Measurements from ENCODE around the gene SLC37A1.

Gene SLC37A1

DNA sequence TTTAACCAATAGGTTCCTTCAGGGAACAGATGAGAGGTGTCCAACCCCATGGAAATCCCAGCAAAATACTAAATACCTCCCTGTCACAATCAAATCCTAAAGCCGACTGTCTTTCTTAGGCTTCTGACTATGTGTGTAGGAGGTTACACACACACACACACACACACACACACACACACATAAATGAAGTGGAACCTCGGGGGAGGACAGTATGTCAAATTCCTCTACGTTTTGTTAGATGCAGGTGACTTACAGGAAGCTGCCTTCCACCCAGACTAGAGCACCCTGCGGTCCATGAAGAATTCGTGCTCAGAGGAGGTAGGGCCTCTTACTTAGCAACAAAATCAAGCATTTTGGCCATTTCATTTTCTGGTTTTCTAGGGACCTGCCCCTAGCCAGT, 34.1 kb upstream of the SLC37A1 start:
- no peak for DNase-seq (ENCODE audit: low read depth in 2 of 2)

DNA sequence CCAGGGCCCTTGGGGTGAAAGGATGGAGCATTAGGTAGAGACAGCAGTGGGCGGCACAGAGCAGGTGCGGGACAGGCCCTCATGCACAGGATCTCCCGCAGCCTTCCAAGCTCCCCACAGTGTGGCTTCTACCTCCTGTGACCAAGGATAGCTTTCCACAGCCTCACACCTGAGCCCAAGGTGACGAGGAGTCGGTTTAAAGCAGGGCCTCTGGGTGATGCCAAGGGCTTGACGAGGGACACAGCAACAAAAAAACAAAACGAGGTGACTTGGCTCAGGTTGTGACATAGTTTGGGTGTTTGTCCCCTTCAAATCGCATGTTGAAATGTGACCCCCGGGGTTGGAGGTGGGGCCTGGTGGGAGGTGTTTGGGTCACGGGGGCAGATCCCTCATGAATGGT, 32.9 kb upstream of the SLC37A1 start:
- no peak for DNase-seq (ENCODE audit: low read depth in 2 of 2)

- DNase-seq (ENCODE audit: low read depth in 2 of 2), result no peak
Measured at GRCh38 chr21:42481169-42481568, 32.5 kb upstream of the SLC37A1 start.

GRCh38 chr21:42484966-42485365, 28.7 kb upstream of the SLC37A1 start:
- no peak for DNase-seq (ENCODE audit: low read depth in 2 of 2)

DNA sequence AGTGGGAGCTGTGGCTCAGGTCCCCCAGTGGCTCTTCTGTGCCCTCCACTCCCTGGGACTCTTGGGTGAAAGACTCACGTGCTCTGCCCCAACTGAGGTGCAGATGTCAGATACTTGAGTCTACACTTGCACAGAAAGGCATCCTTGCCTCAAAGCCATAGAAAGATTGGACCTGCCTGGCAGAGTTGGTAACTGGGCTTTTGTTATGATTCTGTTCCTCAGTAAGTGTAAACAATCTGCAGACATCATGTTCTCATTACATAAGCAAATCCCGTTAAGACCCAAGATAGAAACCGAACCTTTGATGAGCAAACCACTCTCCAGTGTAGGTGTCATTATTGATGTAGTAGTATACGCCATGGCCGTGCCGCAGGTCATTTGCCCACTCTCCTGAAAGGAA, 27.6 kb upstream of the SLC37A1 start:
- no peak for DNase-seq (ENCODE audit: low read depth in 2 of 2)

DNA sequence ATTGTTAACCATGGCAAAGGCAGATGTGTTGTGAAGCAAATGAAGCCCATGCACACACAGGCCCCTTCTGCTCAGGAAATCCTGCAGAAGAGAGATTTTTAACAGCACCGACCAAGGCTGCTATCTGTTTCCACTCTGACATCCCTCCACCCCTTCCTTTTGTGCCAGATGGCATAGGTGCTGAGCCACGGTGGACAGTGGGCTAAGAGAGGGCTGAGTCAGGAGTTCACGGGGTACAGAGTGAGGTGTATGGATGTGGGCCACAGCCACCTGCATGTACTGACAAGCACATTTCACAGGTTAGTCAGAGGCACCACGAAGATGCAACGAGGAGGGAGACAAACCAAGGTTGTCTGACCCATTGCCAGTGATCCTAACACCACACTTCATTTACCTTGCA, 27.1 kb upstream of the SLC37A1 start:
- no peak for DNase-seq (ENCODE audit: low read depth in 2 of 2)

DNA sequence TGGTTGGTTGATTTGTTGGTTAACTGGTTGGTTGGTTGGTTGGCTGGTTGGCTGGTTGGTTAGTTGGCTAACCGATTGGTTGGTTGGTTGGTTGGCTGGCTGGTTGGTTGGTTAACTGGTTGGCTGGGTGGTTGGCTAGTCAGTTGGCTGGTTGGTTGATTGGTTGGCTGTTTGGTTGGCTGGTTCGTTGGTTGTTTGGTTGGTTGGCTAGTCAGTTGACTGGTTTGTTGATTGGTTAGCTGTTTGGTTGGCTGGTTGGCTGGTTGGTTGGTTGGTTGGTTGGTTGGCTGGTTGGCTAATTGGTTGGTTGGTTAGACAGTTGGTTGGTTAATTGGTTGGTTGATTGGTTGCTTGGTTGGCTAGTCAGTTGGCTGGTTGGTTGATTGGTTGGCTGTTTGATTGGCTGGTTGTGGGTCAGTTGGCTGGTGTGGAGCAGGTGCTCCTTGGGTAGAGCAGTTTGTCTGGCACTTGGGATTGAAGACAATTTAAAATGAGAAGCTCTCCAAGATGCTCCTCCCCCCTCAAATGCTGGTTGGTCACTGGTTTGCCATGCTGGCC, 24.6 kb upstream of the SLC37A1 start:
- no peak for DNase-seq (ENCODE audit: low read depth in 2 of 2)

DNA sequence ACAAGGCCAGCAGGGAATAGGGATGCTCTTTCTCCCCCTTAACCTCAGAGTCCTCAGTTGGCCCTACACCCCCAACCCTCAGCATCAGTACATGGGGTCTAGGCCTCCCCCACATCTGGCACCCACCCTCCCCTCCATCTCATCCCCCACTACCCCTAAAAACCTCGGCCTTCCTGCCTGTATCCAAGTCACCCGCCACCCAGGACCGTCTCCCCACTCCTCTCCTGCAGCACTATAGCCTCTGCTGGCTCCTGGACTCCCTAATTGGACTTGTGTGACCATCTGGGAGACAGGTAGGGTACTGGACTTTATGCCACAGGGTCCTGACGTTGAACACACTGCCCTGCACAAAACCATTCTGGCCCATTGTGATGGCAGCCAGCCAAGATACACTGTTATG, 23.7 kb upstream of the SLC37A1 start:
- DNase-seq (ENCODE audit: low read depth in 2 of 2), result no peak

GRCh38 chr21:42490720-42491119, 22.9 kb upstream of the SLC37A1 start:
- DNase-seq (ENCODE audit: low read depth in 2 of 2), result no peak

DNA sequence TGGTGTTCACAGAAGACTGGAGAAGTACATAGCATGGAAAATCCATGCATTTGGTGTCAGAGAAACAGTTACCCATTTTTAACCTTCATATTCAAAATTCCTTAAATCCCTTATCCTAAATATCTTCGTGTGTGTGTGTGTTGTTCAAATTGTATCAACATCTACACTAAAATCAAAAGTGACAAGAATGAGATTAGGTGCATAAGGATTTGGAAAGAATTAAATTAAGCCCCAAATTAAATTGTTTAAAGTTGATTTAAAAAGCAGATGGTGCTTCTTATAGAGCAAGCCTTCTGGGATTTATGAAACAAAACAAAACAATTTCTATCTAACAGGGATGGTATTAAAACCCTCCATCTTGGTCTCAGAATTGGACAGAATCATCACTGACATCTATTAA, 22.3 kb upstream of the SLC37A1 start:
- DNase-seq (ENCODE audit: low read depth in 2 of 2), result no peak

- no peak for DNase-seq (ENCODE audit: low read depth in 2 of 2)
Measured at GRCh38 chr21:42492201-42492600, 21.5 kb upstream of the SLC37A1 start.

GRCh38 chr21:42493109-42494060, 20.3 kb upstream of the SLC37A1 start:
- no peak for DNase-seq (ENCODE audit: low read depth in 2 of 2)

DNA sequence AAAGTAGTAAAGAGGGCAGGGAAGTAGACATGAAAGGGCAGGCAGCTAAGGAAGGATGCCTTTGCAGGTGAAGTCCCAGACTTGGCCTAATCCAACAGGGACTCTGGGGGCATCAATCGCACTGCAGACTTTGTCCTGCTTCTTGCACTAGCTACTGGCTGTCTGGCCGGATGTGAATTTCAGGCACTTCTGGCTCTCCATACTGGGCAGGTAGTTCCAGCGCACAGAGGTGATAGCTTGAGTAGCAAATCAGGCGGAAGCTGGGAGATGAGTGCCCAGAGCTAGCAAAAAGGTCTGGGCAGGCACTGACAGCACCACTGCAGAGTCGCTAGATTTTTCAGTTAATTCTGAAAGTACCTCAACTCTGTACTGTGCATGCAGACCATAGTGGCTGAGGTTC, 18.6 kb upstream of the SLC37A1 start:
- DNase-seq (ENCODE audit: low read depth in 2 of 2), result no peak

- DNase-seq (ENCODE audit: low read depth in 2 of 2), result no peak
Measured at GRCh38 chr21:42495765-42496119, 17.9 kb upstream of the SLC37A1 start.

- DNase-seq (ENCODE audit: low read depth in 2 of 2), result peak; percentile 98 to 99
Measured at GRCh38 chr21:42496120-42496838, 17.4 kb upstream of the SLC37A1 start, which contains the start of gene RSPH1. Gene RSPH1 (minus strand): TSS chr21:42496224. CDS start chr21:42496186, 38 bp downstream.

- DNase-seq (ENCODE audit: low read depth in 2 of 2), result no peak
Measured at GRCh38 chr21:42496839-42497202, 16.8 kb upstream of the SLC37A1 start.

GRCh38 chr21:42498012-42498411, 15.6 kb upstream of the SLC37A1 start:
- DNase-seq (ENCODE audit: low read depth in 2 of 2), result no peak

- DNase-seq (ENCODE audit: low read depth in 2 of 2), result no peak
Measured at GRCh38 chr21:42499444-42500112, 14.1 kb upstream of the SLC37A1 start.

DNA sequence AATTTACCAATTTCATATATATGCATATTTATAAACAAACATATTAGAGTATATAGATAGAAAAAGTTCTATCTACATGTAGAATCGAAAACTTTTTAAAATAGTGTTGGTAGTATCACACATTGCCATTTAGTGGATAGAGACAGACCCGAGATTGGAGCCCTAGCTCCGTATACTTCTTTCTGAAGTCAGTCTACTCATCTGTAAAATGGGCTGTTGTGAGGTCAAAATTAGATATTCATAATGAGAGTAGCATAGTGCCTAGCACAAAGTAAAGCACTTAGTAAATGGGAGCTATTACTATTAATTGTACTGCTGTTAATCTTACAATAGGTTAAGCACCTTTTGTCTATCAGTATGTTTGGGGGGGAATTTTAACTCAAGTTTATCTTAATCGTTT, 13.4 kb upstream of the SLC37A1 start:
- no peak for DNase-seq (ENCODE audit: low read depth in 2 of 2)

DNA sequence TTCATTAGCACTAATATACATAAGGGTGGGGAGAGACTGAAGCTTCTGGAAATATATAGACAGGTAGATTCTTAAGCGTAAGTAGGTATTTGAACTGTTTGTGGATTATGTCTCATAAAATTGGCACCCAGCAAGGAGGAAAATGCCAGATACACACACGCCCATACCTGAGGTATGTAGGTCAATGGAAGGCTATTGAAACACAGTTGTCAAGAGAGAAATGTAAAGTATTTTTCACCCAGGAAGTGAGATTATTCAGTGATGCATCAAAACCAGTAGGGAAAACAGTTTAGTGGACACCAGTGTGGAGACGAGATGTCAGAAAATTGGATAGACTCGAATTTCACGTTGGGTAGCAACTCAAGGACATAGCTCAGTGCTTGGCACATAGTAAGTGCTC, 12.9 kb upstream of the SLC37A1 start:
- no peak for DNase-seq (ENCODE audit: low read depth in 2 of 2)

DNA sequence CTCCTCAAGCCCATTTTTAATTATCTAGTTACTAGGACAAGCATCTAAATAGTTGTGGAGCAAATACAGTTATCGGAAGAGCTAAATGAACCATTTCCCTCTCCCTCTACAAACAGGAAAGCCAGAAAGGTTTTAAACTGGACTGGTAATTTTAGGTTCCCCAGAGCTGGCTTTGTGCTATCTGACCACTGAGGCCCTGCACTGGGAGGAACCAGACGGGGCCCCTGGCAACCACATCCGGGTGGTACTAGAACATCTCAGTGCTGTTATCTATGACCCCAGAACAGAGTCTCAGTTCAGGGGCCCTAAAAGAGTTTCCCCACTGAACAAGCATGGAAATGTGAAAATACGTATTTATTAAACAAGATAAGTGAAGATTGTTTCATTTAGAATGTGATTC, 9.9 kb upstream of the SLC37A1 start:
- DNase-seq (ENCODE audit: low read depth in 2 of 2), result no peak

- no peak for DNase-seq (ENCODE audit: low read depth in 2 of 2)
Measured at GRCh38 chr21:42505090-42505726, 8.4 kb upstream of the SLC37A1 start.
